Ovary (tissue), 9 donors: ENCODE measurements around the gene TP63. TPM values are rescaled to one million over a fixed set of nuclear protein-coding genes. Genes with fewer than 3 reads are reported as not detected.

Experiments used
- DNase-seq, 5 donors: peaks; one replicate each; pipeline ENCODE4 v3.0.0-alpha.2; 2019 to 2020
- H3K27ac ChIP-seq, 2 donors: fragments of 200-600 bp; one replicate each; pipeline versions ENCODE4 v1.5.1 to v1.8.0; 2019 to 2022
- H3K27me3 ChIP-seq: fragments of 200-600 bp; one replicate; pipeline ENCODE4 v1.8.0; 2022
- H3K36me3 ChIP-seq: fragments of 200-600 bp; sonication (generic); one replicate; pipeline ENCODE4 v1.5.1; 2019
- H3K4me1 ChIP-seq: one replicate; pipeline ENCODE4 v1.8.1; 2013; ENCODE audit warnings: mild to moderate bottlenecking, moderate library complexity; ENCODE audit not compliant: insufficient read depth
- H3K4me3 ChIP-seq: fragments of 200-600 bp; sonication (generic); one replicate; pipeline ENCODE4 v1.5.1; 2017
- H3K9me3 ChIP-seq, 2 donors: fragments of 200-600 bp in 1 of 2; sonication (generic) in 1 of 2; one replicate each; pipeline versions ENCODE4 v1.5.1 to v1.8.1; 2013 to 2019; ENCODE audit warnings: mild to moderate bottlenecking in 1 of 2, moderate library complexity in 1 of 2
- CTCF ChIP-seq, 3 donors: fragments of 450-650 bp in 2 of 3; fragments of 200-600 bp in 1 of 3; IDR thresholded peaks; one replicate each; pipeline versions ENCODE4 v1.5.1 to v1.8.0; 2016 to 2022; ENCODE audit warnings: antibody characterized with exemption in 3 of 3, mild to moderate bottlenecking in 1 of 3
- EP300 ChIP-seq: sonication (generic); formaldehyde crosslinking; IDR thresholded peaks from one replicate; pipeline ENCODE4 v1.6.1; 2017; ENCODE audit warnings: antibody characterized with exemption
- POLR2A ChIP-seq: fragments of 450-650 bp; IDR thresholded peaks from one replicate; pipeline ENCODE4 v1.6.1; 2017; ENCODE audit warnings: antibody characterized with exemption, mild to moderate bottlenecking, moderate library complexity
- WGBS, 3 donors: extraction: QIAGEN DNeasy Blood & Tissue Kit in 1 of 3; methylation state at CpG; one replicate each; pipeline versions ENCODE4 v1.1.5 to v1.1.7; 2013 to 2017; 5-methylcytosine and 5-hydroxymethylcytosine counted together
- intact Hi-C, 4 donors: fragments of 100-400 bp; cut with DNase I; formaldehyde crosslinking; loops; one replicate each; pipeline versions ENCODE4 v1.11.0 to v1.15.1; 2022 to 2023
- polyA plus RNA-seq, 2 donors: library from polyadenylated mRNA; stranded (reverse); fragments of 200-250 nt in 1 of 2; fragments of 350-450 nt in 1 of 2; fragmentation: Illumina TruSeq in 1 of 2; extraction: RNeasy Lipid Tissue Mini Kit (QIAGEN cat#74804) in 1 of 2; gene quantifications; one replicate each; pipeline ENCODE4 v1.2.3, GENCODE V29; 2013 to 2014
- total RNA-seq, 7 donors: library from RNA; depleted of rRNA in 2 of 7; stranded (reverse); fragments of >200 nt in 2 of 7; fragmentation: NEBNext Ultra II Directional in 3 of 7; extraction: Animal tissue kit (Norgen Biotek cat#: 25700) in 3 of 7; gene quantifications; one replicate each; pipeline versions ENCODE4 v1.1.0 to v1.2.4, GENCODE V29; 2016 to 2023
- donor health status: DM: no; HTN: no; CAD: no; lungs with moderate emphysema.
- donor health status: DM: no; HTN: no; CAD: no.
- donor health status: Bipolar disorder and iron deficiency.
- donor health status: DM: yes; HTN: yes; CAD: no.
- donor health status: DM: no; HTN: no; CAD: no.
- donor health status: DM: yes; HTN: yes; CAD: no.

TP63 gene
- total and polyA plus RNA-seq, 9 donors = 0.15 to 0.79 (median 0.22) TPM; not detected in 1

GRCh38 chr3:189737619-189738018 is 106.4 kb downstream of the TP63 start:
- H3K4me3 ChIP-seq = no peak overlapping the region
- no peaks in the 10 kb centered on the region for H3K9me3 ChIP-seq
- H3K36me3 ChIP-seq = no peaks in the 10 kb centered on the region
- H3K4me1 ChIP-seq = no peaks in the 10 kb centered on the region
- intact Hi-C loops = no loop called here
- H3K27me3 ChIP-seq = no peaks in the 10 kb centered on the region
- 65 to 80% (median 68%) methylated on average over 2 of the region's 2 CpGs for WGBS, 3 donors
- TF ChIP-seq CTCF (IDR thresholded peaks at IDR 0.05) = no peak
- H3K27ac ChIP-seq = no peak overlapping the region
- DNase-seq = no peak

- no peak for TF ChIP-seq EP300
- TF ChIP-seq CTCF (IDR thresholded peaks at IDR 0.05) = no peak
- TF ChIP-seq POLR2A = no peak
- intact Hi-C loops = no loop called here
- Histone ChIP-seq H3K4me3 (no peak overlapping the region), H3K9me3 (no peaks in the 10 kb centered on the region), H3K4me1 (no peaks in the 10 kb centered on the region), H3K27me3 (peaks cover 2% of the 10 kb centered on the region), H3K27ac (no peak overlapping the region), H3K36me3 (no peaks in the 10 kb centered on the region)
- 79 to 92% (median 83%) methylated on average over 1 of the region's 1 CpG for WGBS, 3 donors
- no peak for DNase-seq
These were observed 108.2 kb downstream of the TP63 start for GRCh38 chr3:189739378-189739777.

GRCh38 chr3:189740156-189740555 is 109.0 kb downstream of the TP63 start:
- intact Hi-C loops = loop anchor here in 1 of 4 donors (5.0 kb wide), 1 partner anchor 203 kb away; no protein-coding TSS in a partner anchor

GRCh38 chr3:189744235-189744634 is 113.0 kb downstream of the TP63 start:
- 95 to 98% (median 97%) methylated on average over 4 to 5 of the region's 5 CpGs for WGBS, 3 donors
- Histone ChIP-seq H3K27me3 (peaks cover 2% of the 10 kb centered on the region), H3K4me3 (no peak overlapping the region), H3K4me1 (no peaks in the 10 kb centered on the region), H3K36me3 (no peaks in the 10 kb centered on the region), H3K9me3 (peaks cover 0 to 3% of the 10 kb centered on the region in 2 donors), H3K27ac (no peak overlapping the region)
- intact Hi-C loops = loop anchor here in 1 of 4 donors (5.0 kb wide), 1 partner anchor 207 kb away; no protein-coding TSS in a partner anchor
- DNase-seq = no peak
- TF ChIP-seq EP300 (no peak), CTCF (IDR thresholded peaks at IDR 0.05) (no peak), POLR2A (no peak)

More at GRCh38 chr3:189740156-189740555, 109.0 kb downstream of the TP63 start:
- TF ChIP-seq CTCF (IDR thresholded peaks at IDR 0.05) (no peak), EP300 (no peak), POLR2A (no peak)
- H3K27me3 ChIP-seq = peaks cover 2% of the 10 kb centered on the region
- no peak overlapping the region for H3K27ac ChIP-seq
- H3K9me3 ChIP-seq = peaks cover 0 to 3% of the 10 kb centered on the region in 2 donors
- H3K4me3 ChIP-seq = no peak overlapping the region
- H3K4me1 ChIP-seq = no peaks in the 10 kb centered on the region
- 71 to 90% (median 83%) methylated on average over 2 of the region's 2 CpGs for WGBS, 3 donors
- no peaks in the 10 kb centered on the region for H3K36me3 ChIP-seq
- DNase-seq = no peak
